ENCODE data around the gene SLC5A2.

DNA sequence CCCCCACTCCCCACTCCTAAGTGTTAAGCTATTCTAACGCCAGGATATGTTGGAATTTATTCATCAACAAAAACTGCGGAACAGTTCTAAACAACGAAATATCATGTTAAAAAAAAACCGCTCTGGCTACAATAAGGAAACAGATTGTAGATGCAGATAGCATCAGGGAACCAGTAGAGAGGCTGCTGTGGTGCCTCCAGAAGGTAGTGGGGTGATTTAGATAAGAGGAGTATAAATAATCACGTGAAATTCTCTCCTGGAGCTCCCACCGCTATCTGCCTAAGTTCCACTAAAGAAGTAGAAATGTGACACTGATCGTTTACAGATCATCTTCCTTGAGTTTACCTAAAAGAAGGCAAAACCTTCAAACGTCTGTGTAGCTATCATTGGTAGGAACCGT lies 52.8 kb downstream of the SLC5A2 start:
- TF ChIP-seq, protein P1, sequence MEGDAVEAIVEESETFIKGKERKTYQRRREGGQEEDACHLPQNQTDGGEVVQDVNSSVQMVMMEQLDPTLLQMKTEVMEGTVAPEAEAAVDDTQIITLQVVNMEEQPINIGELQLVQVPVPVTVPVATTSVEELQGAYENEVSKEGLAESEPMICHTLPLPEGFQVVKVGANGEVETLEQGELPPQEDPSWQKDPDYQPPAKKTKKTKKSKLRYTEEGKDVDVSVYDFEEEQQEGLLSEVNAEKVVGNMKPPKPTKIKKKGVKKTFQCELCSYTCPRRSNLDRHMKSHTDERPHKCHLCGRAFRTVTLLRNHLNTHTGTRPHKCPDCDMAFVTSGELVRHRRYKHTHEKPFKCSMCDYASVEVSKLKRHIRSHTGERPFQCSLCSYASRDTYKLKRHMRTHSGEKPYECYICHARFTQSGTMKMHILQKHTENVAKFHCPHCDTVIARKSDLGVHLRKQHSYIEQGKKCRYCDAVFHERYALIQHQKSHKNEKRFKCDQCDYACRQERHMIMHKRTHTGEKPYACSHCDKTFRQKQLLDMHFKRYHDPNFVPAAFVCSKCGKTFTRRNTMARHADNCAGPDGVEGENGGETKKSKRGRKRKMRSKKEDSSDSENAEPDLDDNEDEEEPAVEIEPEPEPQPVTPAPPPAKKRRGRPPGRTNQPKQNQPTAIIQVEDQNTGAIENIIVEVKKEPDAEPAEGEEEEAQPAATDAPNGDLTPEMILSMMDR (IDR thresholded peaks at IDR 0.05; ENCODE audit: low read depth, low read length, poor library complexity, severe bottlenecking) = no peak
- no peak for TF ChIP-seq EZH2phosphoT487 (IDR thresholded peaks at IDR 0.05; ENCODE audit: borderline replicate concordance, low read length)
